Neural progenitor cell (in vitro differentiated cells): ENCODE results near the gene NOTCH4. TPM values are rescaled to one million over a fixed set of nuclear protein-coding genes. Genes with fewer than 3 reads are reported as not detected.

ENCODE experiments used
- DNase-seq: peaks from one replicate; pipeline ENCODE4 v3.0.0-alpha.2; 2016; ENCODE audit warnings: low spot score
- H2AFZ ChIP-seq: fragments of 200-600 bp; sonication (generic); replicated peaks from 2 replicates; pipeline ENCODE4 v1.6.1; 2016; ENCODE audit warnings: antibody characterized with exemption
- H3F3A ChIP-seq: fragments of 200-600 bp; sonication (generic); 2 replicates; pipeline ENCODE4 v1.6.1; 2016; ENCODE audit warnings: antibody characterized with exemption, low read depth
- H3K27ac ChIP-seq: fragments of 200-600 bp; sonication (generic); 2 replicates; pipeline ENCODE4 v1.5.1; 2016; ENCODE audit warnings: mild to moderate bottlenecking
- H3K27me3 ChIP-seq: fragments of 200-600 bp; sonication (generic); 2 replicates; pipeline ENCODE4 v1.6.1; 2016; ENCODE audit warnings: mild to moderate bottlenecking, moderate library complexity
- H3K36me3 ChIP-seq: fragments of 200-600 bp; sonication (generic); 2 replicates; pipeline ENCODE4 v1.5.1; 2016
- H3K4me1 ChIP-seq: fragments of 200-600 bp; sonication (generic); 2 replicates; pipeline ENCODE4 v1.6.1; 2016; ENCODE audit warnings: mixed run types
- H3K4me2 ChIP-seq: fragments of 200-600 bp; sonication (generic); 2 replicates; pipeline ENCODE4 v1.6.1; 2016
- H3K4me3 ChIP-seq: fragments of 200-600 bp; sonication (generic); 2 replicates; pipeline ENCODE4 v1.5.1; 2016
- H3K79me2 ChIP-seq: fragments of 200-600 bp; sonication (generic); 2 replicates; pipeline ENCODE4 v1.6.1; 2016; ENCODE audit warnings: low read depth
- H3K9ac ChIP-seq: fragments of 200-600 bp; sonication (generic); 2 replicates; pipeline ENCODE4 v1.6.1; 2016
- H3K9me3 ChIP-seq: fragments of 200-600 bp; sonication (generic); 2 replicates; pipeline ENCODE4 v1.5.1; 2016; ENCODE audit warnings: low read depth
- H4K20me1 ChIP-seq: fragments of 200-600 bp; sonication (generic); 2 replicates; pipeline ENCODE4 v1.6.1; 2016; ENCODE audit warnings: low read depth
- H3K27ac Mint-ChIP-seq: 3 replicates; pipeline ENCODE4 v1.8.0; 2021; ENCODE audit warnings: mixed read lengths
- H3K27me3 Mint-ChIP-seq: 2 replicates; pipeline ENCODE4 v1.8.0; 2022; ENCODE audit warnings: low read depth, mild to moderate bottlenecking, inconsistent platforms, moderate library complexity, mixed read lengths; ENCODE audit not compliant: insufficient read depth
- H3K36me3 Mint-ChIP-seq: 3 replicates; pipeline ENCODE4 v1.8.0; 2021; ENCODE audit warnings: mixed read lengths
- H3K4me1 Mint-ChIP-seq: 3 replicates; pipeline ENCODE4 v1.8.0; 2021; ENCODE audit warnings: mixed read lengths
- H3K4me3 Mint-ChIP-seq: 3 replicates; pipeline ENCODE4 v1.8.0; 2021; ENCODE audit warnings: mild to moderate bottlenecking, moderate library complexity, mixed read lengths
- H3K9me3 Mint-ChIP-seq: 3 replicates; pipeline ENCODE4 v1.8.0; 2020; ENCODE audit warnings: mixed read lengths
- EZH2 ChIP-seq: fragments of 200-600 bp; sonication (generic); IDR thresholded peaks from 2 replicates; pipeline ENCODE4 v1.6.1; 2017; ENCODE audit warnings: antibody characterized with exemption, mild to moderate bottlenecking, moderate library complexity
- EZH2phosphoT487 ChIP-seq: fragments of 200-600 bp; sonication (generic); IDR thresholded peaks from 2 replicates; pipeline ENCODE4 v1.6.1; 2017; ENCODE audit warnings: antibody characterized with exemption
- total RNA-seq: library from RNA; depleted of rRNA; stranded (reverse); fragments of >200 nt; gene quantifications from 2 replicates; pipeline ENCODE4 v1.2.3, GENCODE V29; 2015; ENCODE audit warnings: low replicate concordance
- TF ChIP-seq, protein P1 (sequence below): fragments of 200-600 bp; sonication (generic); IDR thresholded peaks from 2 replicates; pipeline ENCODE4 v1.5.1; 2017; ENCODE audit warnings: antibody characterized with exemption, mild to moderate bottlenecking

The NOTCH4 gene
- total RNA-seq, 1 donor from 2014 or later = 3.2 TPM

DNA sequence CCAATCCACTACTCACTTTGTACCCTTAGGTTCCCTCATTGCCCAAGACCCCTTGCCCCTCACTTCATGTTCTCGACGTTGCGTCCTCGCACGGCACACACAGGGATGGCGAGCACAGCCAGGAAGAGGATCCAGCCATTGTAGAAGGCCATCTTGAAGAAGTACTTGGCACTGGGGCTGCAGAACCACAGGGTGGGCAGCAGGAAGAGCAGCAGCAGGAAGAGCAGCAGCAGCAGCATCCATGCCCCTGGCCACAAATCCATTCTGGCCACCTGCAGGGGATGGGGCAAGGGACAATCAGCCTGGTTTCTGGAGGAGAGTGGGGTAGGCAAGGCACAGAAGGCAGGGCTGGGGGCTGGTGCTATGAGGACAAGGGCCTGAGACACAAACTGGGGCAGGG, 52.6 kb downstream of the NOTCH4 start:
- H3K27me3 ChIP-seq = no peaks in the 10 kb centered on the region
- H3K27ac Mint-ChIP-seq = peak overlapping the region; percentile 33
- no peaks in the 10 kb centered on the region for H3K36me3 ChIP-seq
- H2AFZ ChIP-seq = no peak overlapping the region
- H3K4me2 ChIP-seq = no peak overlapping the region
- peaks cover 45% of the 10 kb centered on the region for H3K79me2 ChIP-seq
- no peak overlapping the region for H3K9ac ChIP-seq
- H3K27me3 Mint-ChIP-seq = peaks cover 2% of the 10 kb centered on the region
- peaks cover 25% of the 10 kb centered on the region for H3K4me1 ChIP-seq
- H3K36me3 Mint-ChIP-seq = peaks cover 28% of the 10 kb centered on the region
- peaks cover 37% of the 10 kb centered on the region for H4K20me1 ChIP-seq
- no peak for DNase-seq
- H3K4me3 ChIP-seq = no peak overlapping the region
- peaks cover 23% of the 10 kb centered on the region for H3K4me1 Mint-ChIP-seq
- peaks cover 30% of the 10 kb centered on the region for H3F3A ChIP-seq
- no peak overlapping the region for H3K27ac ChIP-seq
- no peaks in the 10 kb centered on the region for H3K9me3 ChIP-seq
- H3K4me3 Mint-ChIP-seq = no peak overlapping the region
- no peaks in the 10 kb centered on the region for H3K9me3 Mint-ChIP-seq
- TF ChIP-seq EZH2phosphoT487 (no peak), EZH2 (no peak)
- TF ChIP-seq, protein P1, sequence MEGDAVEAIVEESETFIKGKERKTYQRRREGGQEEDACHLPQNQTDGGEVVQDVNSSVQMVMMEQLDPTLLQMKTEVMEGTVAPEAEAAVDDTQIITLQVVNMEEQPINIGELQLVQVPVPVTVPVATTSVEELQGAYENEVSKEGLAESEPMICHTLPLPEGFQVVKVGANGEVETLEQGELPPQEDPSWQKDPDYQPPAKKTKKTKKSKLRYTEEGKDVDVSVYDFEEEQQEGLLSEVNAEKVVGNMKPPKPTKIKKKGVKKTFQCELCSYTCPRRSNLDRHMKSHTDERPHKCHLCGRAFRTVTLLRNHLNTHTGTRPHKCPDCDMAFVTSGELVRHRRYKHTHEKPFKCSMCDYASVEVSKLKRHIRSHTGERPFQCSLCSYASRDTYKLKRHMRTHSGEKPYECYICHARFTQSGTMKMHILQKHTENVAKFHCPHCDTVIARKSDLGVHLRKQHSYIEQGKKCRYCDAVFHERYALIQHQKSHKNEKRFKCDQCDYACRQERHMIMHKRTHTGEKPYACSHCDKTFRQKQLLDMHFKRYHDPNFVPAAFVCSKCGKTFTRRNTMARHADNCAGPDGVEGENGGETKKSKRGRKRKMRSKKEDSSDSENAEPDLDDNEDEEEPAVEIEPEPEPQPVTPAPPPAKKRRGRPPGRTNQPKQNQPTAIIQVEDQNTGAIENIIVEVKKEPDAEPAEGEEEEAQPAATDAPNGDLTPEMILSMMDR = no peak

DNA sequence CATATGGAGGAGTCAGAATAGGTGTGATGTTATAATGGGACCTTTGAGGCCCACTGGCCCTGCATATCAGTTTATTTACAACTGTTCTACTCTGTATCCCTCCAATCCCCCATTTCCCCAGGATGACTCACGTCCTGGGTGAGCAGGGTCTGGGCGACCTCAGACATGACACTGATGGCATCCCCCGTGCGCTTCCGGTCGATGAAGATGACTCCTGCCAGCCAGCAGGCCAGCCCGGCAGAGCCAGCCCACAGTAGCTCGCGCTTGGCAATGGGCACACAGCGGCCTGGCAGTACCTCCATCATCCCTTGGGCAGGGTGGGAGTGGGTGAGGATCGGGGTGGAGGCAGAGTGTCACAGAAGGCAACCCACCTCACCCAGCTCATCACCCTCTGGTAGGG, 53.6 kb downstream of the NOTCH4 start:
- Histone ChIP-seq H4K20me1 (peaks cover 35% of the 10 kb centered on the region), H3F3A (peaks cover 35% of the 10 kb centered on the region), H3K4me1 (peaks cover 25% of the 10 kb centered on the region), H3K4me3 (no peak overlapping the region), H3K27me3 (no peaks in the 10 kb centered on the region), H3K9me3 (no peaks in the 10 kb centered on the region), H3K36me3 (no peaks in the 10 kb centered on the region), H3K27ac (no peak overlapping the region), H3K4me2 (no peak overlapping the region), H3K79me2 (peaks cover 38% of the 10 kb centered on the region), H3K9ac (no peak overlapping the region), H2AFZ (no peak overlapping the region)
- TF ChIP-seq, protein P1 = no peak
- no peak for TF ChIP-seq EZH2phosphoT487
- TF ChIP-seq EZH2 = no peak
- H3K4me3 Mint-ChIP-seq = no peak overlapping the region
- DNase-seq = no peak
- peaks cover 20% of the 10 kb centered on the region for H3K4me1 Mint-ChIP-seq
- peaks cover 2% of the 10 kb centered on the region for H3K27me3 Mint-ChIP-seq
- H3K36me3 Mint-ChIP-seq = peaks cover 33% of the 10 kb centered on the region
- no peaks in the 10 kb centered on the region for H3K9me3 Mint-ChIP-seq
- H3K27ac Mint-ChIP-seq = no peak overlapping the region

DNA sequence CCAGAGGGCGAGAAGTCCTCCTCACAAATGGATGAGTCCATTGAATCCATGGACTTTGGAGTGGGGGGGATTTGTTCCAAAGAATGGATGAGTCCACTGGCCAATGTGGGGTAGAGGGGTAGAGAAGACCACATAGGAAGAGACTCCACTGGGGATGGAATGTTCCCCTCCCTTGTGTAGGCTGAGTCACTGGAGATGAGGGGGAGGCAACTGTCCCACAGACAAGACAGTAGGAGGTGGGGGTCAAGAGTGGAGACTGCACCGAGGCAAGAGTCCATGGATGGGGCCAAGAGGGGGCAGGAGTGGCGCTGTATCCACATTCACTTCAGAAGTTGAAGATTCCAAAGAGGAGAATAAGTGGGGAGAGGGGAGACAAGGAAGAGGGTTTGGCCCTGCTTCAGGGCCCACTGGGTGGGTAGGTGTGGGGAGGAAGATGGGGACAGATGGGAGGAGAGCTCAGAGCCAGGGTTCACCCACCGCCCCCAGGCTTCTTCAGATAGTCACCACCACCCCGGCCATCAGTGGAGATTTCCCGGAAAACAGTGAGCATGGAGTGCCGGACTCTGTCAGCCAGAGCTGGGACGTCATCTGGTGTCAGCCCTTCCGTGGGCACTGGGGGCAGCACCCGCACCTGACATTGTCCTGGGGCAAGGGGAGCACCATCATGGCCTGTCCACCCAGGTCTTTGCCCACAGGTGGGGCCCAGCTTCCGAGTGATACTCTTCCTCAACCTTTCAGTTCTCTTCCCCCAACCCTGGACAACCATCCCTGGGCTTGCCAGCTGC, 54.9 kb downstream of the NOTCH4 start:
- Mint-ChIP-seq H3K4me3 (no peak overlapping the region), H3K36me3 (peaks cover 36% of the 10 kb centered on the region), H3K27me3 (peaks cover 2% of the 10 kb centered on the region), H3K27ac (no peak overlapping the region), H3K9me3 (no peaks in the 10 kb centered on the region), H3K4me1 (peaks cover 16% of the 10 kb centered on the region)
- H3K36me3 ChIP-seq = no peaks in the 10 kb centered on the region
- H3K4me1 ChIP-seq = peaks cover 22% of the 10 kb centered on the region
- H3K27ac ChIP-seq = peak overlapping the region; percentile 47
- TF ChIP-seq EZH2 (no peak), EZH2phosphoT487 (no peak)
- peaks cover 25% of the 10 kb centered on the region for H3K79me2 ChIP-seq
- no peak overlapping the region for H3K4me3 ChIP-seq
- H3K9me3 ChIP-seq = no peaks in the 10 kb centered on the region
- H3K27me3 ChIP-seq = no peaks in the 10 kb centered on the region
- no peak overlapping the region for H3K4me2 ChIP-seq
- H3K9ac ChIP-seq = no peak overlapping the region
- no peak for DNase-seq
- H2AFZ ChIP-seq = no peak overlapping the region
- H4K20me1 ChIP-seq = peaks cover 22% of the 10 kb centered on the region
- peaks cover 44% of the 10 kb centered on the region for H3F3A ChIP-seq

DNA sequence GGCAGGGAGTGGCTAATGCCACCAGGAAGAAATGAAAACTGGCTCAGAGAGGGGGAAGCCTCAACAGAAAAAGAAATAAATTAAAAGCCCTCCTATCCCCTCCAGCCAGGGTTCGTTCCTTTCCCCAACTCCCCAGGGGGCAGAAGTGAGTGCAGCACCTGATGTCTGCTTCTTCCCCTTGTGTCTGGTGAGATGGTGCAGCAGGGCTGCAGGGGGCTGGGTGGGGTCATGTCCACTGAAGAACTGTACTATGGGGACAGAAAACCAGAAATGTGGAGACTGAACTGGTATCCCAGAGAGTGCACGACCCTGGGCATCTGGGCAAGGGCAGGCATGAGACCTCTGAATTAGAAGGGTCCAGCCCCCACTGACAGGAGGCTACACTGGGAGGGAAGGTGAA, 55.5 kb downstream of the NOTCH4 start:
- no peak overlapping the region for H3K9ac ChIP-seq
- H3K4me3 Mint-ChIP-seq = no peak overlapping the region

More for the DNA sequence above, 55.5 kb downstream of the NOTCH4 start:
- TF ChIP-seq, protein P1 = no peak
- no peak for TF ChIP-seq EZH2phosphoT487
- no peak for TF ChIP-seq EZH2
- Mint-ChIP-seq H3K36me3 (peaks cover 36% of the 10 kb centered on the region), H3K27ac (no peak overlapping the region), H3K4me1 (peaks cover 10% of the 10 kb centered on the region), H3K27me3 (peaks cover 3% of the 10 kb centered on the region), H3K9me3 (no peaks in the 10 kb centered on the region)
- Histone ChIP-seq H3K27me3 (no peaks in the 10 kb centered on the region), H2AFZ (no peak overlapping the region), H3K4me1 (peaks cover 29% of the 10 kb centered on the region), H4K20me1 (peaks cover 16% of the 10 kb centered on the region), H3K4me2 (peak overlapping the region; percentile 7), H3K79me2 (peaks cover 19% of the 10 kb centered on the region), H3K27ac (peak overlapping the region; percentile 59), H3F3A (peaks cover 50% of the 10 kb centered on the region), H3K9me3 (no peaks in the 10 kb centered on the region), H3K4me3 (peak overlapping the region; percentile 17), H3K36me3 (no peaks in the 10 kb centered on the region)
- no peak for DNase-seq
